Measurements from ENCODE around the gene EYA2. TPM values are rescaled to one million over a fixed set of nuclear protein-coding genes. Genes with fewer than 3 reads are reported as not detected.

EYA2 gene
- total RNA-seq, 1 donor from 2014 or later: 1.4 TPM

DNA sequence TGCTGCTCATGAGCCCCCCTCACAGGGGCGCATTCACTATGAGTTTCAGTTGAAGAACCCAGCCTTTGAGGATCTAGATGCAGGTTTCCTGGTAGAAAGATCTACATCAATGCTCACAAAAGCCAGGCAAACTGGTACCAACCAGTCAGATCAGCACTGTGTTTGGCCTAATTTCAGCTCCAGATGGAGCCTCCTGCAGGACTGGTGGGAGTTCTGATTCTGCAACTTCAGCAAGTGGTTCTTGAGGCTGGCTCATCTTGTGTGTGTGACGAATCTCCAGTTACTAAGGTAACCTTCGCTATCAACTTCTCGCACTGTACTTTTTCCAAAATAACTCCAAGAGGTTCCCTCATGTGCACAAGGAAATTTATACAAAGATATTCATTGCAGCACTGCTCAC lies 343.1 kb downstream of the EYA2 start:
- ATAC-seq (no peak), DNase-seq (no peak)
- intact Hi-C loops (cut with micrococcal nuclease): no loop called here

Small RNA genes lying within 50 kb of the gene (microRNA-seq; reads per million reads assigned to microRNA genes)
- not detected for gene MIR3616 (ENCODE audit: borderline number of aligned reads)

Other genes with a start within 250 kb of the EYA2 start
- 0.12 TPM for gene SLC13A3, start 243.4 kb upstream of the EYA2 start, total RNA-seq
- gene TP53RK, start 205.4 kb upstream of the EYA2 start, total RNA-seq: 6.1 TPM
- 1.9 TPM for gene SLC2A10, start 185.2 kb upstream of the EYA2 start, total RNA-seq

All from left ventricle myocardium superior (tissue), 1 donor.